HFFc6 (cell line): ENCODE measurements around the gene FAF2. TPM values are rescaled to one million over a fixed set of nuclear protein-coding genes. Genes with fewer than 3 reads are reported as not detected.
"Not testable (repeated sequence)": the region's sequence is repeated elsewhere in the genome, so short reads cannot be mapped to it uniquely, and the experiment has no call there.

Source experiments
- DNase-seq: peaks from one replicate; pipeline ENCODE4 v3.0.0-alpha.2; 2018
- H3K27ac Mint-ChIP-seq: 2 replicates; pipeline ENCODE4 v1.8.0; 2020; ENCODE audit warnings: mild to moderate bottlenecking, mixed read lengths
- H3K27me3 Mint-ChIP-seq: 2 replicates; pipeline ENCODE4 v1.8.0; 2021; ENCODE audit warnings: mild to moderate bottlenecking, moderate library complexity, mixed read lengths; ENCODE audit not compliant: insufficient read depth
- H3K36me3 Mint-ChIP-seq: 2 replicates; pipeline ENCODE4 v1.8.0; 2021; ENCODE audit warnings: low read depth, mixed read lengths
- H3K4me1 Mint-ChIP-seq: 2 replicates; pipeline ENCODE4 v1.8.0; 2020; ENCODE audit warnings: low read depth, mixed read lengths
- H3K4me3 Mint-ChIP-seq: 2 replicates; pipeline ENCODE4 v1.8.0; 2020; ENCODE audit warnings: mild to moderate bottlenecking, moderate library complexity, mixed read lengths
- H3K9me3 Mint-ChIP-seq: 2 replicates; pipeline ENCODE4 v1.8.0; 2020; ENCODE audit warnings: mild to moderate bottlenecking, mixed read lengths
- total RNA-seq, 6 experiments: library from RNA; stranded (reverse); fragmentation: NEBNext Ultra II Directional; extraction: Animal tissue kit (Norgen Biotek cat#: 25700); gene quantifications; 2 replicates in 1 of 6; 3 replicates in 5 of 6; pipeline ENCODE4 v1.2.3, GENCODE V29; 2021
- TF ChIP-seq, protein P1 (sequence below): fragments of 200-600 bp; sonication (generic); IDR thresholded peaks from 2 replicates; pipeline ENCODE4 v1.5.0; 2021; ENCODE audit warnings: antibody characterized with exemption, mild to moderate bottlenecking

Gene FAF2
- total RNA-seq, 6 experiments from 2014 or later: 43.4 to 53.1 (median 49.3) TPM

DNA sequence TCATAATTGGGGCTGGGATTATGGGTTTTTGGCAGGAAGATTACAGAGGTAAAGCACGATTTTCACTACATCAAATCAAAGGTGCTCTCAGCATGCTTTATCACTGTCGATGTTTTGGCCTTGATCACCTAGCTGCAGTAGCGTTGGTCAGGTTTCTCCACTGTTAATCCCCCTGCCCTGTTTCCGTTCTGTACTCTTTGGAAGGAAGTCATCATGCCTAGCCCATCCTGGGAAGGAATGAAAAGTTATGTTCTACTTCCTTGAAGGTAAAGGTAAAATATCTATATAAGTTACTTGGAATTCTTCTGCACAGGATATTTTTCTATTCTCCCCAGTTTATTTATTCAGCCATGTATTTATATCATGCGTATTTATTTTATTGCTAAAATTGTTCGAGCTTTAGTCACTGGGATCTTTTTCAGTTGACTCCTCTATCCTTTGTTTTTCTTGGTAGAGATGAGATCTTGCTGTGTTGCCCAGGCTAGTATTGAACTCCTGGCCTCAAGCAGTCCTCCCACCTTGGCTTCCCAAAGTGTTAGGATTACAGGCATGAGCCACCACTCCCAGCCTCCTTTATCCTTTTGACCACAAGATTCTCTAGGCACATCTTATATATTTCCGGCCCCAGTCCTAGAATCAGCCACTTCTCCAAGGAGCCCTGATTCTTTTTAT, 25.3 kb downstream of the FAF2 start:
- H3K27ac Mint-ChIP-seq: peak overlapping the region; percentile 64
- DNase-seq: peak; percentile 15
- no peaks in the 10 kb centered on the region; the same call in 1 of the 2 replicates for H3K27me3 Mint-ChIP-seq
- no peaks in the 10 kb centered on the region for H3K9me3 Mint-ChIP-seq
- TF ChIP-seq, protein P1, sequence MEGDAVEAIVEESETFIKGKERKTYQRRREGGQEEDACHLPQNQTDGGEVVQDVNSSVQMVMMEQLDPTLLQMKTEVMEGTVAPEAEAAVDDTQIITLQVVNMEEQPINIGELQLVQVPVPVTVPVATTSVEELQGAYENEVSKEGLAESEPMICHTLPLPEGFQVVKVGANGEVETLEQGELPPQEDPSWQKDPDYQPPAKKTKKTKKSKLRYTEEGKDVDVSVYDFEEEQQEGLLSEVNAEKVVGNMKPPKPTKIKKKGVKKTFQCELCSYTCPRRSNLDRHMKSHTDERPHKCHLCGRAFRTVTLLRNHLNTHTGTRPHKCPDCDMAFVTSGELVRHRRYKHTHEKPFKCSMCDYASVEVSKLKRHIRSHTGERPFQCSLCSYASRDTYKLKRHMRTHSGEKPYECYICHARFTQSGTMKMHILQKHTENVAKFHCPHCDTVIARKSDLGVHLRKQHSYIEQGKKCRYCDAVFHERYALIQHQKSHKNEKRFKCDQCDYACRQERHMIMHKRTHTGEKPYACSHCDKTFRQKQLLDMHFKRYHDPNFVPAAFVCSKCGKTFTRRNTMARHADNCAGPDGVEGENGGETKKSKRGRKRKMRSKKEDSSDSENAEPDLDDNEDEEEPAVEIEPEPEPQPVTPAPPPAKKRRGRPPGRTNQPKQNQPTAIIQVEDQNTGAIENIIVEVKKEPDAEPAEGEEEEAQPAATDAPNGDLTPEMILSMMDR: no peak
- peaks cover 30% of the 10 kb centered on the region for H3K4me1 Mint-ChIP-seq
- H3K36me3 Mint-ChIP-seq: peaks cover 29% of the 10 kb centered on the region
- no peak overlapping the region for H3K4me3 Mint-ChIP-seq

DNA sequence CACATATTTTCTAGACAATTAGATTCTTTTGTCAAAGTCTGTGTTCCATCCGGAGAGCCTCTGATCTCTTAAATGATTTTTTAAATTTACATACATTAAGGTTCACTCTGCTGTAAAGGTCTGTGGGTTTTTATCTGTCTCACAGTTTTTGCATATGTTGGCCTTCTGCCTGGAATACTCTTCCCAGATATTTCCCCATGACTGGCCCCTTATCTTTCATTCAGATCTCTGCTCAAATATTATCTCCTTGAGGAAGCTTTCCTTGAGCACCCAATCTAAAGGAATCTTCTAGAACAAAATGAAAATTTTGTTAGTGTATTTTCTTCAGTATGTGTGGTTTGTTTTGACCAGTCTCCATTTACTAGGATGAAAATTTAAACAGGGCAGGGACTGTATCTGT, 26.3 kb downstream of the FAF2 start:
- peak; percentile 69 for DNase-seq
- H3K4me3 Mint-ChIP-seq: no peak overlapping the region
- H3K36me3 Mint-ChIP-seq: peaks cover 33% of the 10 kb centered on the region
- H3K27ac Mint-ChIP-seq: peak overlapping the region; percentile 12
- H3K9me3 Mint-ChIP-seq: no peaks in the 10 kb centered on the region
- peaks cover 30% of the 10 kb centered on the region for H3K4me1 Mint-ChIP-seq
- H3K27me3 Mint-ChIP-seq: no peaks in the 10 kb centered on the region; the same call in 1 of the 2 replicates
- TF ChIP-seq, protein P1: no peak

DNA sequence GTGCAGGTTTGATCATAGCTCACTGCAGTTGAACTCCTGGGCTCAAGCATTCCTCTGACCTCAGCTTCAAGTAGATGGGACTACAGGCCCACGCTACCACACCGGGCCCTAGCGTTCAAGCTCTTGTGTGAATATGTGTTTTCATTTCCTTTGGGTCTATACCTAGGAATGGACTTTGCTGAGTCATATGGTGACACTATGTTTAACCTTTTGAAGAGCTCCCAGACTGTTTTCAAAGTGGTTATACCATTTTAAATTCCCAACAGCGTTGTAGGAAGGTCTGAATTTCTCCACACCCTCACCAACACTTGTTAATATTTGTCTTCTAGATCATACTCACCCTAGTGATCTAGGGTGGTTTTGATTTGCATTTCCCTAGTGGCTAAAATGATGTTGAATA, 33.5 kb downstream of the FAF2 start:
- DNase-seq: no peak
- no peaks in the 10 kb centered on the region for H3K9me3 Mint-ChIP-seq
- H3K4me1 Mint-ChIP-seq: no peaks in the 10 kb centered on the region; the same call in 1 of the 2 replicates
- TF ChIP-seq, protein P1: no peak
- peaks cover 37% of the 10 kb centered on the region for H3K36me3 Mint-ChIP-seq
- H3K27ac Mint-ChIP-seq: no peak overlapping the region
- no peak overlapping the region for H3K4me3 Mint-ChIP-seq
- H3K27me3 Mint-ChIP-seq: no peaks in the 10 kb centered on the region

DNA sequence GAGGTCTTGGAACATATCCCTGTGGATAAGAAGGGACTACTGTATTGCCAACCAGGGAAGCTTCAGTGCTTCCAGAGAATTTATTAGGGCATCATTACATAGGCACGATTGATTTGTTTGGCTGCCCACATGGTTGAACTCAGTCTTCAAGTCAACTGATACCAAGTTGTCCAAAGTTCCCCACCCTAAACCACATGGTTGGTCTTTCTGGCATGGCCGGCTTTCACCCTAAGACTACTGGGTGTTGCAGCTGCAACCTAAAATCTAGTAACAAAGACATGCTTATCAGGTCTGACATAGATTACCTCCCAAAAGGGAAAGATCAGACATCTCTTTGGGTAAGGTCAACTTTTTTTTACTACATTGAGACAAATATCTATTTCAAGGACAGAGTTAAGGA, 37.0 kb downstream of the FAF2 start:
- no peak for DNase-seq
- Mint-ChIP-seq H3K27me3 (no peaks in the 10 kb centered on the region; the same call in 1 of the 2 replicates), H3K9me3 (no peaks in the 10 kb centered on the region), H3K4me3 (no peak overlapping the region), H3K27ac (no peak overlapping the region), H3K36me3 (peaks cover 46% of the 10 kb centered on the region), H3K4me1 (peaks cover 11% of the 10 kb centered on the region; the same call in 1 of the 2 replicates)
- TF ChIP-seq, protein P1: no peak

DNA sequence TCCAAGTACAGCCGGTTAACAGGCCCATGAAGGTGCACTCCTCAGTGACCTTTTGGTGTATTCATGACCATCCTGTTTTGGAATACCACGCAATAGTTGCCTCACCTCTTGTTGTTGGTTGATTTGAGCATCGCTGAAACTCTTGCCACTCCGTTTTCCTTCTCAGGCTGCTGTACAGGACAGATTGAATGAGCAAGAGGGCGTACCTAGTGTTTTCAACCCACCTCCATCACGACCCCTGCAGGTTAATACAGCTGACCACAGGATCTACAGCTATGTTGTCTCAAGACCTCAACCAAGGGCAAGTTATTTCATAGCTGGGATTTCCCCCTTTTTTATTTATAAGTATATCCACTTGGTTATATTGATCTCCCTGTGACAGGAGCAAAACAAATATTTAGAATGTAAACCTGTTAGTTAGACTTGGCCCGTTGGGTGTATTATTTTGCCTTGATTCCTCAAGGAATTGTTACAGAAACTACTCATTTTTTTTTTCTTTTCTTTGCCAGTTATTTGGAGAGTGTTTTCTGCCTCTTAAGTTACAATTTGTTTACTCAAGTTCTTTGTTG, 38.1 kb downstream of the FAF2 start:
- H3K36me3 Mint-ChIP-seq: peaks cover 55% of the 10 kb centered on the region
- TF ChIP-seq, protein P1: no peak
- H3K4me3 Mint-ChIP-seq: no peak overlapping the region
- H3K27ac Mint-ChIP-seq: no peak overlapping the region
- DNase-seq: no peak
- H3K9me3 Mint-ChIP-seq: no peaks in the 10 kb centered on the region
- H3K27me3 Mint-ChIP-seq: no peaks in the 10 kb centered on the region; the same call in 1 of the 2 replicates
- H3K4me1 Mint-ChIP-seq: peaks cover 22% of the 10 kb centered on the region

DNA sequence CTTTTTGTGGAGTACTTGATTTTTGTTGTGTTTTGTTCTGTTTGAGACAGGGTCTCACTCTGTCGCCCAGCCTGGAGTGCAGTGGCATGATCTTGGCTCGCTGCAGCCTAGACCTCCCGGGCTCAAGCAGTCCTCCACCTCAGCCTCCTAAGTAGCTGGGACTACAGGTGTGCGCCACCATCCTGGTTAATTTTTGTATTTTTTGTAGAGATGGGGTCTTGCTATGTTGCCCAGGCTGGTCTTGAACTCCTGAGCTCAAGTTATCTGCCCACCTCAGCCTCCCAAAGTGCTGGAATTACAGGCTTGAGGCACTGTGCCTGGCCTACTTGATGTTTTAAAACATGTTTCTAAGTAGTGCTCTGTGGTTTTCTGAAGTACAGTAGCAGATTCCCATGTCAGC, 39.0 kb downstream of the FAF2 start:
- H3K27me3 Mint-ChIP-seq, H3K4me3 Mint-ChIP-seq, DNase-seq, H3K9me3 Mint-ChIP-seq, H3K27ac Mint-ChIP-seq: not testable (repeated sequence)
- H3K36me3 Mint-ChIP-seq: peaks cover 59% of the 10 kb centered on the region
- peaks cover 30% of the 10 kb centered on the region for H3K4me1 Mint-ChIP-seq
